ENCODE results near the gene DCST2. TPM values are rescaled to one million over a fixed set of nuclear protein-coding genes. Genes with fewer than 3 reads are reported as not detected.

Gene DCST2
- total and polyA plus RNA-seq, 10 of the 15 experiments (the other 5 are each of a cell fraction or from before 2014, with no cell fraction given): 0.33 to 0.41 (median 0.36) TPM; not detected in 7

DNA sequence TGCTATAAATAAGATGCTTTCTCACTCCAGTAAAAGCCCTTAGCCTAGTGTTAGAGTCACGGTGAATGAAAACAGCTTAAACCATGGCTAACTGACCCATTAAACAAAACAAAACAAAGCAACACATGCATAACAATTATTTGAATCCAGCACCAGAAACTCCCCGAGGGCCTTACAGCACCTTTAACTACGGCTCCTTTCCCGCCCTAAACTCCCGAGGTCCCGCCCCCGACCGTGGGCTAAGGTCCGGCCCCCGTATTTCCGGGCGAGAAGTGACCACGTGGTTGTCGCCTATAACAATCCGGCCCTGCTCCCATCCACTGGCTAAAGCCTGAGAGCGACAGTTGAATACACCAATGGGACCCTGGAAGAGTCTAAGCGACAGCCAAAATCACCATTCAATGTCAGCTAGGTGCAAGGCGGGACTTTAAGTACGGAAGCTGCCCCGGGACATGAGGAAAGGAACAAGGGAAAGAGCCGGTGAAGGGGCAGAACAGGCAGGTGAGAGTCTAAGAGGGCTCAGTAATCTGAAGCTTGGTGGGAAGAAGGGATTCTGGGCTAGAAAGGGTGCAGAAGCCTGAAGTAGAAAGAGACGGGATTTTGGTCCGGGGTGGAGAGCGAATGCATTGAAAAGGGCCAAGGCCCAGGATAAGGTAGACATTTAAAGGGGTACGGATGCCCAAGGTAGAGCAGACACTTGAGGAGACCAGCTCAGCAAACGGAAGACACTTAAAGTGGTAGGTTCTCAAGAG, 50.5 kb downstream of the DCST2 start, which contains the start of gene FLAD1 (continued):
- TF ChIP-seq RB1 (IDR thresholded peaks at IDR 0.05; ENCODE audit: borderline replicate concordance) (peak; percentile 97), ZBTB11 (CRISPR knock-in tag; IDR thresholded peaks at IDR 0.05) (no peak), PAX8 (IDR thresholded peaks at IDR 0.05) (no peak), MXI1 (IDR thresholded peaks at IDR 0.05; ENCODE audit: low read depth, low read length) (peak; percentile 93), RAD51 (IDR thresholded peaks at IDR 0.05) (peak; percentile 97), EED (IDR thresholded peaks at IDR 0.05; ENCODE audit: low read depth) (no peak), FOXK2 (IDR thresholded peaks at IDR 0.05) (peak; percentile 40; the same call in 1 of the 2 replicates), ATF2 (IDR thresholded peaks at IDR 0.05; ENCODE audit: low read length) (no peak), ATF3 (IDR thresholded peaks at IDR 0.05; ENCODE audit: borderline replicate concordance, extremely low read depth, low read depth, low read length) (peak; percentile 45; the same call in 1 of the 2 replicates), BACH1 (IDR thresholded peaks at IDR 0.05; ENCODE audit: borderline replicate concordance) (no peak), TARDBP (IDR thresholded peaks at IDR 0.05; ENCODE audit: borderline replicate concordance) (no peak), SRF (IDR thresholded peaks at IDR 0.05; ENCODE audit: low read depth in 2 of 2, low read length in 2 of 2) (no peak), EGR1 (IDR thresholded peaks at IDR 0.05; ENCODE audit: borderline replicate concordance in 1 of 2, low read depth in 2 of 2, low read length in 2 of 2) (peak in 1 of 2 experiments; percentile 82; a peak in 2 of 3 replicates), SIN3A (IDR thresholded peaks at IDR 0.05; ENCODE audit: low read depth, low read length) (peak; percentile 74; the same call in 1 of the 2 replicates), GABPA (IDR thresholded peaks at IDR 0.05; ENCODE audit: low read depth) (peak; percentile 95), ZNF217 (IDR thresholded peaks at IDR 0.05) (no peak), TCF7 (IDR thresholded peaks at IDR 0.05; ENCODE audit: borderline replicate concordance) (no peak), SMARCA5 (IDR thresholded peaks at IDR 0.05) (no peak), NBN (IDR thresholded peaks at IDR 0.05) (peak; percentile 87), BMI1 (IDR thresholded peaks at IDR 0.05; ENCODE audit: borderline replicate concordance) (no peak), HDAC6 (IDR thresholded peaks at IDR 0.05; ENCODE audit: unreplicated experiment) (no peak), TCF3 (IDR thresholded peaks at IDR 0.05; ENCODE audit: borderline replicate concordance, insufficient read depth, low read depth, low read length) (no peak), CEBPB (IDR thresholded peaks at IDR 0.05; ENCODE audit: borderline replicate concordance in 1 of 2, low read depth in 2 of 2, low read length in 2 of 2) (no peak), NFYA (IDR thresholded peaks at IDR 0.05; ENCODE audit: borderline replicate concordance, low read depth, low read length) (peak; percentile 99), ATF7 (IDR thresholded peaks at IDR 0.05; ENCODE audit: low read depth) (peak; percentile 69; the same call in 1 of the 2 replicates), MEF2B (IDR thresholded peaks at IDR 0.05; ENCODE audit: partially characterized antibody, poor library complexity, severe bottlenecking) (no peak), JUNB (IDR thresholded peaks at IDR 0.05) (no peak), NR2C1 (IDR thresholded peaks at IDR 0.05) (no peak; the same call in 1 of the 2 replicates)
